HepG2 (cell line): Measurements from ENCODE around the gene CRLF1. TPM values are rescaled to one million over a fixed set of nuclear protein-coding genes. Genes with fewer than 3 reads are reported as not detected.

Experiments used
- FUBP1 ChIP-seq: sonication (generic); formaldehyde crosslinking; IDR thresholded peaks from 2 replicates; pipeline ENCODE4 v1.5.1; 2020; ENCODE audit warnings: missing genetic modification reagents, mild to moderate bottlenecking, borderline replicate concordance
- HHEX ChIP-seq: IDR thresholded peaks from 2 replicates; pipeline ENCODE4 v1.6.1; 2016; ENCODE audit warnings: control low read depth
- HNF1B ChIP-seq: sonication (generic); formaldehyde crosslinking; IDR thresholded peaks from 2 replicates; pipeline ENCODE4 v1.5.1; 2020; ENCODE audit warnings: mild to moderate bottlenecking, moderate library complexity, missing genetic modification reagents
- HNF4A ChIP-seq: sonication (generic); formaldehyde crosslinking; IDR thresholded peaks from 2 replicates; pipeline ENCODE4 v1.4.0; 2020; ENCODE audit warnings: missing genetic modification reagents
- HOXA7 ChIP-seq: sonication (generic); formaldehyde crosslinking; IDR thresholded peaks from 2 replicates; pipeline ENCODE4 v1.8.1; 2022; ENCODE audit warnings: mild to moderate bottlenecking, missing genetic modification reagents, moderate library complexity
- LCORL ChIP-seq, 2 experiments: fragments of 450-650 bp in 1 of 2; sonication (generic) in 1 of 2; formaldehyde crosslinking in 1 of 2; IDR thresholded peaks; 2 replicates each; pipeline versions ENCODE4 v1.5.0 to v1.6.1; 2017 to 2020; ENCODE audit warnings: antibody characterized with exemption in 1 of 2, missing genetic modification reagents in 1 of 2
- MXD4 ChIP-seq: IDR thresholded peaks from 2 replicates; pipeline ENCODE4 v1.6.1; 2016; ENCODE audit warnings: mild to moderate bottlenecking, missing biosample characterization, missing genetic modification reagents
- PHF20 ChIP-seq: sonication (generic); formaldehyde crosslinking; IDR thresholded peaks from 2 replicates; pipeline ENCODE4 v1.5.0; 2020; ENCODE audit warnings: mild to moderate bottlenecking, missing genetic modification reagents
- RFX3 ChIP-seq: IDR thresholded peaks from 2 replicates; pipeline ENCODE4 v1.6.1; 2016; ENCODE audit warnings: missing biosample characterization, missing genetic modification reagents
- STAG1 ChIP-seq: sonication (generic); formaldehyde crosslinking; IDR thresholded peaks from 2 replicates; pipeline ENCODE4 v1.4.0; 2020; ENCODE audit warnings: missing genetic modification reagents
- SUZ12 ChIP-seq: fragments of 150-350 bp; IDR thresholded peaks from 2 replicates; pipeline ENCODE4 v1.6.1; 2014; ENCODE audit warnings: low read depth, low read length
- TBP ChIP-seq: sonication (generic); formaldehyde crosslinking; IDR thresholded peaks from 2 replicates; pipeline ENCODE4 v1.5.0; 2020; ENCODE audit warnings: missing genetic modification reagents
- TBX2 ChIP-seq: sonication (generic); formaldehyde crosslinking; IDR thresholded peaks from 2 replicates; pipeline ENCODE4 v1.5.0; 2020; ENCODE audit warnings: missing genetic modification reagents, mild to moderate bottlenecking, borderline replicate concordance
- TBX3 ChIP-seq: fragments of 450-650 bp; IDR thresholded peaks from 2 replicates; pipeline ENCODE4 v1.6.1; 2017; ENCODE audit warnings: antibody characterized with exemption, mild to moderate bottlenecking, inconsistent platforms, borderline replicate concordance
- ZBTB3 ChIP-seq: sonication (generic); formaldehyde crosslinking; IDR thresholded peaks from 2 replicates; pipeline ENCODE4 v1.4.0; 2020; ENCODE audit warnings: low read depth, mild to moderate bottlenecking, moderate library complexity, missing genetic modification reagents, borderline replicate concordance
- ZFP62 ChIP-seq: sonication (generic); formaldehyde crosslinking; IDR thresholded peaks from 2 replicates; pipeline ENCODE4 v1.4.0; 2020; ENCODE audit warnings: missing genetic modification reagents
- ZFP82 ChIP-seq: sonication (generic); formaldehyde crosslinking; IDR thresholded peaks from 2 replicates; pipeline ENCODE4 v1.5.1; 2020; ENCODE audit warnings: mild to moderate bottlenecking, missing genetic modification reagents, borderline replicate concordance
- ZNF20 ChIP-seq: sonication (generic); formaldehyde crosslinking; IDR thresholded peaks from 2 replicates; pipeline ENCODE4 v1.4.0; 2020; ENCODE audit warnings: mild to moderate bottlenecking, moderate library complexity, missing genetic modification reagents
- ZNF317 ChIP-seq: sonication (generic); formaldehyde crosslinking; IDR thresholded peaks from 2 replicates; pipeline ENCODE4 v1.5.0; 2020; ENCODE audit warnings: mild to moderate bottlenecking, missing genetic modification reagents
- ZNF329 ChIP-seq: sonication (generic); formaldehyde crosslinking; IDR thresholded peaks from 2 replicates; pipeline ENCODE4 v1.9.0; 2021; ENCODE audit warnings: low read depth, mild to moderate bottlenecking, missing genetic modification reagents
- ZNF34 ChIP-seq: sonication (generic); formaldehyde crosslinking; IDR thresholded peaks from 2 replicates; pipeline ENCODE4 v1.4.0; 2020; ENCODE audit warnings: mild to moderate bottlenecking, missing genetic modification reagents, borderline replicate concordance
- ZNF451 ChIP-seq: sonication (generic); formaldehyde crosslinking; IDR thresholded peaks from 2 replicates; pipeline ENCODE4 v1.5.0; 2020; ENCODE audit warnings: mild to moderate bottlenecking, missing genetic modification reagents
- ZNF546 ChIP-seq: sonication (generic); formaldehyde crosslinking; conservative IDR thresholded peaks from 2 replicates; pipeline ENCODE4 v1.8.1; 2023; ENCODE audit warnings: mild to moderate bottlenecking, missing genetic modification reagents
- ZNF891 ChIP-seq: sonication (generic); formaldehyde crosslinking; IDR thresholded peaks from 2 replicates; pipeline ENCODE4 v1.5.0; 2020; ENCODE audit warnings: mild to moderate bottlenecking, missing genetic modification reagents
- ZSCAN22 ChIP-seq: sonication (generic); formaldehyde crosslinking; IDR thresholded peaks from 2 replicates; pipeline ENCODE4 v1.4.0; 2020; ENCODE audit warnings: mild to moderate bottlenecking, missing genetic modification reagents
- polyA plus RNA-seq, 8 experiments: library from polyadenylated mRNA; depleted of rRNA in 3 of 8; stranded (reverse) in 7 of 8; unstranded in 1 of 8; fragments of >200 nt; fragmentation: Illumina TruSeq in 4 of 8; extraction: Trizol in 4 of 8; gene quantifications; 2 replicates each; pipeline versions ENCODE4 v1.2.1 to v1.2.3, GENCODE V29; 2011 to 2016; ENCODE audit warnings: low read depth in 4 of 8, missing spikeins in 1 of 8, mixed read lengths in 1 of 8; ENCODE audit not compliant: insufficient read depth in 1 of 8
- total RNA-seq, 5 experiments: library from RNA; depleted of rRNA; stranded (reverse); fragments of >200 nt; fragmentation: Illumina TruSeq; extraction: Trizol; gene quantifications; 2 replicates each; pipeline ENCODE4 v1.2.3, GENCODE V29; 2016; ENCODE audit warnings: low read depth in 1 of 5
- TF ChIP-seq, protein P1 (sequence below): sonication (generic); formaldehyde crosslinking; IDR thresholded peaks from 2 replicates; pipeline ENCODE4 v1.5.0; 2020; ENCODE audit warnings: mild to moderate bottlenecking, missing genetic modification reagents, moderate library complexity
- TF ChIP-seq, protein P2 (sequence below): sonication (generic); formaldehyde crosslinking; IDR thresholded peaks from 2 replicates; pipeline ENCODE4 v1.5.0; 2020; ENCODE audit warnings: mild to moderate bottlenecking, low read depth, missing genetic modification reagents, borderline replicate concordance

CRLF1 gene
- total and polyA plus RNA-seq, 2 of the 13 experiments (the other 11 are each of a cell fraction or from before 2014, with no cell fraction given), result 217 to 296 TPM

GRCh38 chr19:18543814-18544475 is 62.7 kb downstream of the CRLF1 start (continued):
- TF ChIP-seq HNF4A, result no peak
- no peak for TF ChIP-seq LCORL (IDR thresholded peaks at IDR 0.05)
- no peak for TF ChIP-seq LCORL (CRISPR knock-in tag; IDR thresholded peaks at IDR 0.05)
- no peak for TF ChIP-seq RFX3 (CRISPR knock-in tag)
- TF ChIP-seq ZNF34 (CRISPR knock-in tag), result no peak
- TF ChIP-seq ZSCAN22 (CRISPR knock-in tag), result no peak
- TF ChIP-seq TBP (CRISPR knock-in tag), result no peak
- no peak for TF ChIP-seq HOXA7 (CRISPR knock-in tag)
- no peak for TF ChIP-seq TBX3
- TF ChIP-seq ZFP82 (CRISPR knock-in tag), result no peak
- no peak for TF ChIP-seq ZNF20 (CRISPR knock-in tag)
- no peak for TF ChIP-seq STAG1
- TF ChIP-seq, protein P1, sequence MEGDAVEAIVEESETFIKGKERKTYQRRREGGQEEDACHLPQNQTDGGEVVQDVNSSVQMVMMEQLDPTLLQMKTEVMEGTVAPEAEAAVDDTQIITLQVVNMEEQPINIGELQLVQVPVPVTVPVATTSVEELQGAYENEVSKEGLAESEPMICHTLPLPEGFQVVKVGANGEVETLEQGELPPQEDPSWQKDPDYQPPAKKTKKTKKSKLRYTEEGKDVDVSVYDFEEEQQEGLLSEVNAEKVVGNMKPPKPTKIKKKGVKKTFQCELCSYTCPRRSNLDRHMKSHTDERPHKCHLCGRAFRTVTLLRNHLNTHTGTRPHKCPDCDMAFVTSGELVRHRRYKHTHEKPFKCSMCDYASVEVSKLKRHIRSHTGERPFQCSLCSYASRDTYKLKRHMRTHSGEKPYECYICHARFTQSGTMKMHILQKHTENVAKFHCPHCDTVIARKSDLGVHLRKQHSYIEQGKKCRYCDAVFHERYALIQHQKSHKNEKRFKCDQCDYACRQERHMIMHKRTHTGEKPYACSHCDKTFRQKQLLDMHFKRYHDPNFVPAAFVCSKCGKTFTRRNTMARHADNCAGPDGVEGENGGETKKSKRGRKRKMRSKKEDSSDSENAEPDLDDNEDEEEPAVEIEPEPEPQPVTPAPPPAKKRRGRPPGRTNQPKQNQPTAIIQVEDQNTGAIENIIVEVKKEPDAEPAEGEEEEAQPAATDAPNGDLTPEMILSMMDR, result peak; percentile 26; the same call in 1 of the 2 replicates
- TF ChIP-seq, protein P2, sequence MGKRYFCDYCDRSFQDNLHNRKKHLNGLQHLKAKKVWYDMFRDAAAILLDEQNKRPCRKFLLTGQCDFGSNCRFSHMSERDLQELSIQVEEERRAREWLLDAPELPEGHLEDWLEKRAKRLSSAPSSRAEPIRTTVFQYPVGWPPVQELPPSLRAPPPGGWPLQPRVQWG (CRISPR knock-in tag), result no peak
- TF ChIP-seq ZNF891 (CRISPR knock-in tag), result no peak
- 0 out of 2 replicates have a peak, but pooled peaks have one; percentile 32 for TF ChIP-seq ZNF451
- 0 out of 2 replicates have a peak, but pooled peaks have one; percentile 27 for TF ChIP-seq PHF20 (CRISPR knock-in tag)
- no peak for TF ChIP-seq HNF1B
- no peak for TF ChIP-seq ZNF546
- no peak for TF ChIP-seq SUZ12
- no peak for TF ChIP-seq ZFP62 (CRISPR knock-in tag)
- no peak for TF ChIP-seq FUBP1 (CRISPR knock-in tag)
- TF ChIP-seq HHEX (CRISPR knock-in tag), result no peak
- TF ChIP-seq MXD4 (CRISPR knock-in tag), result no peak
- no peak for TF ChIP-seq ZNF329
- TF ChIP-seq TBX2 (CRISPR knock-in tag), result peak; percentile 63; the same call in 1 of the 2 replicates
- TF ChIP-seq ZNF317 (CRISPR knock-in tag), result no peak
- no peak for TF ChIP-seq ZBTB3 (CRISPR knock-in tag)
